Rectal smooth muscle tissue (tissue), 1 donor: ENCODE data around the gene MLPH.
"Not testable (repeated sequence)": the region's sequence is repeated elsewhere in the genome, so short reads cannot be mapped to it uniquely, and the experiment has no call there.

Experiments used
- H3K27ac ChIP-seq: one replicate; pipeline ENCODE4 v1.7.0; 2013; ENCODE audit warnings: low read depth, low read length, inconsistent platforms
- H3K27me3 ChIP-seq: one replicate; pipeline ENCODE4 v1.7.0; 2013; ENCODE audit warnings: low read length; ENCODE audit not compliant: control insufficient read depth, insufficient read depth
- H3K36me3 ChIP-seq: one replicate; pipeline ENCODE4 v1.7.0; 2013; ENCODE audit warnings: low read length; ENCODE audit not compliant: control insufficient read depth, insufficient read depth
- H3K4me1 ChIP-seq: one replicate; pipeline ENCODE4 v1.7.0; 2013; ENCODE audit warnings: low read length; ENCODE audit not compliant: control insufficient read depth, insufficient read depth
- H3K4me3 ChIP-seq: one replicate; pipeline ENCODE4 v1.7.0; 2013; ENCODE audit warnings: low read length
- H3K9ac ChIP-seq: one replicate; pipeline ENCODE4 v1.7.0; 2013; ENCODE audit warnings: low read length

Gene MLPH

DNA sequence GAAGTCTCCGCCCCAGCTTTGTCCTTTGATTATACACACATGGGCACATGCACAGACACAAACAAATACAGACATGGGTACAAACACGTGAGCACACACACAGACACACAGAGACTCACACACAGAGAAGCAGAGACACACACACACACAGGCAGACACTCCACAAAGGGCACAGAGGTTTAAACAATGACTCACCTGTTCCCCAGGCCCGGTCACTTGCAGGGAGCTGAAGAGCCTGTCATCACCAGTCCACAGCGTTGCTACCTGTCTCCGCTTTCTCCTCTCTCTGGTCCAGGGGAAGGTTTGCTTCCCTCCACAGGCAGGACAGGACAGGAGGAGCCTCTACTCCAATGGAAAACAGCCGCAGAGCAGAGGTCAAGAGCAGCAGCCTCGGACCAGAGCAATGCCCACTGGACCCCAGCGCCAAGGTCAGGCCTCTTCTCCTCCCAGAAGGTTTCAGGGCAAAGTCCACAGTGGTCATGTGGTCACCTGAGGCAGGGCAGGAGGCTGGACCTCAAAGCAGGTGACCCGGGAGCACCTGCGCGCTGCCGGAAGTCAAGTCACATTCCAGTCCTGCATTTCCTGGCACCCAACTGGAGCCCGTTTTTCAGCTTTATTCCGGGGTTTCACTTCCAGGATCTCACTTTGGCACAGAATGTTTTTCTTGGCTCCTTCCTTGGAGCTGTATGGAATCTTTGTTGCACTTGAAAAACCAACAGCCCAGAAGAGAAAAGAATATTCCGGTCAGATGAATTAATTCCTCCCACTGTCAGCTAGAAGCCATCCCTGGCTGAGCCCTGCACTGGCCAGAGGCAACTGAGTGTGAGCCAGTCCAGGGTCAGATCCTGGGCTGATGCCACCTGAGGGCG is 103.5 kb downstream of the MLPH start, which contains the start of gene RAB17:
Gene RAB17 (minus strand): TSS at position 463 of the 869 bp plus-strand sequence. CDS start 4,580 bp downstream, outside the sequence.
- Histone ChIP-seq H3K36me3 (no peaks in the 10 kb centered on the region), H3K27me3 (no peaks in the 10 kb centered on the region), H3K9ac (no peak within 1 kb of the TSS), H3K4me3 (peak within 1 kb of the TSS; percentile 53), H3K27ac (no peak within 1 kb of the TSS), H3K4me1 (peaks cover 12% of the 10 kb centered on the region)

DNA sequence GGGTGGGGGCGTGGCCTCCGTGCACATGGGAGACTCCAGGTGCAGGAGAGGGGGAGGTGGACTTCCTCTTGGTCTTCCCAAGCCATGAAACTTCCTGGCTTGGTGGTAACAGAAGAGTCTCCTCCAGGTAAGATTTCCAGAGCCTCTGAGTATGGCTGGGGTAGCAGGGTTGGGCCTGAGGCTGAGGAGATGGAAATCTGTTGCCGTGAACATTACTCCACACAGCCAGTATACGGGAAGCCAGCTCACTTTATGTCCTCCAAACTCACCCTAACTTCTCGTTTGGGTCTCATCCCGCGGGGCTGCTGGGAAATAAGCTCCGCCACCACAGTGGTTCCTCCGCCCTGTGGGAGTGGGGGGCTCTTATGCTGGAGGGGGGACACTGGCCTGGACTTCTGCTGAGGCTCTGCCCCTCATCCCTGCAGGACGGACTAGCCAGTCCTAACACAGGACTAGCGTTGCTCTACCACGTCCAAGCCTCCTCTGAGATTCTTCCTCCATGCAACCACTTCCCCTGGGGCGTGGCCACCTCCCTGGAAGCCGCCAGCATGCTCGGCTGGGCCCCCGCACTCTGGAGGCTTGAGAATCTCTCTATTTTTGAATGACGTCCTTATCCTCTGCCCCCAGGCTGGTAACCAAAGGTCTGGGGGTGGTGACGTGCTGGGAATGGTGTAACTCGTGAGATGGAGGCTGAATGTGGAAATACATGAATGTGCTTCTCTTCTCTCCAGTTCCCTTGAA is 104.3 kb downstream of the MLPH start:
- H3K36me3 ChIP-seq, result no peaks in the 10 kb centered on the region
- H3K4me3 ChIP-seq, result peak overlapping the region; percentile 53
- H3K27me3 ChIP-seq, result no peaks in the 10 kb centered on the region
- H3K4me1 ChIP-seq, result peaks cover 12% of the 10 kb centered on the region
- no peak overlapping the region for H3K9ac ChIP-seq
- H3K27ac ChIP-seq, result no peak overlapping the region

DNA sequence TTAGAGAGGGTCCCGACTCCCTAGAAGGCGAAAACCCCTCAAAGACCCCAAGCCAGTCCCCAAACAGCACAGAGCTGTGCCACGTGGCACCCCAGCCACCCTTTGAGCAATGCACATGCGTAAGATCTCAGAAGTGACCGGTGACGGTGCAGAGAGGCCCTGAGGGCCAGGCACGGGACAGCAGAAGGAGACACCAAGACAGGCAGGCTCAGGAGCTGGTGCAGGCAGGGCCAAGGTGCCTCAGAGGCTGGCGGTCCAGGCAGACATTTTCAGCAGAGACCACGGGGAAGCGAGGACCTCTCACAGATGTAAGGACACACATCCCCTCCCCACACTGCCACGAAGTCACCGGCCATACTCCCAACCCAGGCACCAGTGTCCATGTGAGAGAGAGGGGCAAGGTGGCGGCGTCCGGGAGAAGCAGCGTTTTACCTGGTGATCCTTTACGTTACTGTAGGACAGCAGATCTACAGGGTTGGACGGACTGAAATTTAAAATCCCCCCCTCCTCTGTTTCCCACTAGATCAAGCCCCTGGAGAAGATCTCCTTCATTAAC is 105.5 kb downstream of the MLPH start:
- no peak overlapping the region for H3K4me3 ChIP-seq
- no peak overlapping the region for H3K27ac ChIP-seq
- peaks cover 12% of the 10 kb centered on the region for H3K4me1 ChIP-seq

DNA sequence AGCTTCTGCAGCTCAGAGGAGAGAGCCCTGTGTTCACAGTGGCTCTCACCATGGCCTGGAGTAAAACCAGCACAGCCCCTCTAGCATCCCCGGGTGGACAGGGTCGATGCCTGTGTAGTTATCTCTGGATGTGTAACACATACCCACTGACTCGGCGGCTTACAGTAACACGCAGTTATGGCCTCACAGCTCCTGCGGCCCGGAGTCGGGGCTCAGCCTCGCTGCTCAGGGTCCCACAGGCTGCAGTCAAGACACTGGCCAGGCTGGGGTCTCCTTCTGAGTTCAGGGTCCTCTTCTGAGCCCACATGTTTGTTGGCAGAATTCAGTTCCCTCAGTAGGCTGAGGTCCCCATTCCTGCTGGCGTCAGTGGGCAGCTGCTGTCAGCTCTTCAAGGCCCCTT is 106.0 kb downstream of the MLPH start:
- Histone ChIP-seq H3K36me3 (no peaks in the 10 kb centered on the region), H3K27ac (no peak overlapping the region), H3K4me1 (peaks cover 12% of the 10 kb centered on the region), H3K4me3 (no peak overlapping the region), H3K27me3 (no peaks in the 10 kb centered on the region), H3K9ac (no peak overlapping the region)

More for the DNA sequence above, 105.5 kb downstream of the MLPH start:
- no peak overlapping the region for H3K9ac ChIP-seq
- H3K27me3 ChIP-seq, result no peaks in the 10 kb centered on the region
- no peaks in the 10 kb centered on the region for H3K36me3 ChIP-seq

DNA sequence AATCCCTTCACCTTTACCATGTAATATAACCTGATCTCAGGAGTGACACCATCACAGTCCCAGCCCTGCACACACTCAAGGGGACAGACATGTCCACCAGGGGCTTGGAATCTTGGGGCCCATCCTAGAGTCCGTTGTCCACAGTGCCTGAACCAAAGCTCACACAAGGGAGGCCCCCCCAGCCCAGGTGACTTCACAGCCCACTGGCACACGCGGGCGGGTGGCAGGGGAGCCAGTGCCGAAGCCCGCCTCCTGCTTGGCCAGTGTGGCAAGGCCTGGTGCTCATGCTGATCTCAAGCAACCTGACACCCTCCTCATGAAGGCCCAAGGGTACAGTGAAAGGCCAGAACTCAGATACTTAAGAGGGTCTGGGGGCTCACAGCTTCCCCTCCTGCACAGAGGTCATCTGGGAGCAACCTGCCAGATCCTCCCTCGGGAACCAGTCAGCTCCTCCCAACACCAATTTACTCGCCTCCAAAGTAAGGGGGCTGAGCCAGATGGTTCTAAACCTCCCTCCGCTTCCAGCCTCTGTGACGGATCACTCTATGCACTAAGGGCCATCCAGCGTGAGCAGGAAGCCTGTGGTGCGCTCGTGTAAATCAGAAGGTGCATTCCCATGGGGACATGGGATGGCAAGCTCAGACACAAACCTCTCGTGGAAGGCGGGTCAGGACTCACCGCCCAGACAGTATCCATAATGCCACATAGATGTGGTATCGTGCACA is 106.7 kb downstream of the MLPH start:
- Histone ChIP-seq H3K9ac (no peak overlapping the region), H3K27ac (peak overlapping the region; percentile 71), H3K27me3 (no peaks in the 10 kb centered on the region), H3K36me3 (no peaks in the 10 kb centered on the region), H3K4me3 (no peak overlapping the region), H3K4me1 (peaks cover 12% of the 10 kb centered on the region)

DNA sequence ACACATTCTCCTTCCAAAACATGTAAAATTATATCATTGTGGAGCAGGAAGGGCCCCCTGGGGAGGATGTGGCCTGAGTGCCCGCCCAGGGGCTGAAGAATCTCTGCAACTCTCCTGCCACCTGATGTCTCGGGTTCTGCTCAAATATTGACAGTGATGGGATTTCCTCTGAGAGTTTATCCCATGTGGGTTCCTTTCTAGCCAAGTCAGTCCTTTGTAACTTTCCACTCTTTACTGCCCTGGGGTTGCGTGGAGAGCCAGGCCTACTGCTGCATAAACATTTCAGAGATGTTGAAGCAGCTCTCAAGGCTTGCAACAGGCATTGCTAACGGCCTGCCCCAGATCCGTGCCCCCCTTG is 107.4 kb downstream of the MLPH start:
- Histone ChIP-seq H3K36me3 (no peaks in the 10 kb centered on the region), H3K4me1 (peaks cover 12% of the 10 kb centered on the region), H3K4me3 (no peak overlapping the region), H3K27ac (peak overlapping the region; percentile 71), H3K27me3 (no peaks in the 10 kb centered on the region), H3K9ac (no peak overlapping the region)

DNA sequence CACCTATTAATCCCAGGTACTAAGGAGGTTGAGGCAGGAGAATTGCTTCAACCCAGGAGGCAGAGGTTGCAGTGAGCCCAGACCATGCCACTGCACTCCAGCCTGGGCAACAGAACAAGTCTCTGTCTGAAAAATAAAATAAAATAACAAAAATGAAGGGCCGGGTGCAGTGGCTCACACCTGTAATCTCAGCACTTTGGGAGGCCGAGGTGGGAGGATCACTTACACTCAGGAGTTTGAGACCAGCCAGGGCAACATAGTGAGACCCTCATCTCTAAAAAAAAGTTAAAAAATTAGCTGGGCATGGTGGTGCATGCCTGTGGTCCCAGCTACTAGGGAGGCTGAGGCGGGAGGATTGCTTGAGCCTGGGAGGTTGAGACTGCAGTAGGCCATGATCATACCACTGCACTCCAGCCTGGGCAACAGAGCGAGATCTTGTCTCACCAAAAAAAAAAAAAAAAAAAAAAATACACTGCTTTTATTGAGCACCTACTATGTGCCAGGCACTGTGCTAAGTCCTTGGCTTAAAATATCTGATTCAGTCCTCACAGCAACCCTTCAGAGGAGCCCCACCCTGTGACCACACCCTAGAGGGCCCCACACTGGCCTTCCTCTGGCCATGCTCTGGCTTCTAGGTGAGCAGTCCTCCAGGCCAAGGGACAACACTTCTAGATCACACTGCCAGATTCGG is 108.9 kb downstream of the MLPH start:
- not testable (repeated sequence) for H3K36me3 ChIP-seq, H3K4me3 ChIP-seq, H3K27ac ChIP-seq, H3K27me3 ChIP-seq, H3K9ac ChIP-seq
- H3K4me1 ChIP-seq, result peaks cover 22% of the 10 kb centered on the region

DNA sequence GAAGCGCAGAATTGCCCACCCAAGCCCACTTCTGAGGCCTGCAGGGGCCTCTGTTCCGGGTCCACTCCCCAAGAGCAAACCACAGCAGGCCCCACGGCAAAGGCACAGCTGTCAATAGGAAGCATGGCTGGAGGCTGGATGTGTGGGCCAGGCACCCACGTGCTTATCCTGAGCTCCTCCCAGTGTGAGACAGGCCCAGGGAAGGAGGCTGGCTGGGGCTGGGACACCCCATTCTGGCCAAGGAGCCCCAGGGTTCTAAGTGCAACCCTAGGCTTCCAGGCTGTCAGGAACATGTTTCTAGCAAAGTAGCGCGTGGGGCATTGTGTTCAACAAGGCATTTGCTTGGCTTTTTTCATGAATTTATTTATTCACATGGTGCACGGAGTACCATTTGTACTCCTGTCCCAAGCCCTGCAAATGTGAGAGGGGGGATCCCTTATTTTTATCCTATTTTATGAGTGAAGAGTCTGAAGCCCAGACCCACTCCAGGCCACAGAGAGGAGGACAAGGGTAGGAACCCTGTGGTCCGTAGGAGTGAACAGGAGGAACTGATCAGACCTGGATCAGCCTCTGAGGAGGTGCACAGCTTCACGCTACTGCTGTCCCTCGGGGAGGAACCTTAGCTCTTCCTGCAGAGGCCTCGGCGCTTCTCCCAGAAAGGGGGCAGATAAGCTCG is 109.6 kb downstream of the MLPH start:
- H3K9ac ChIP-seq, result no peak overlapping the region
- peaks cover 22% of the 10 kb centered on the region for H3K4me1 ChIP-seq
- H3K4me3 ChIP-seq, result no peak overlapping the region
- H3K27me3 ChIP-seq, result no peaks in the 10 kb centered on the region
- H3K36me3 ChIP-seq, result no peaks in the 10 kb centered on the region
- no peak overlapping the region for H3K27ac ChIP-seq

DNA sequence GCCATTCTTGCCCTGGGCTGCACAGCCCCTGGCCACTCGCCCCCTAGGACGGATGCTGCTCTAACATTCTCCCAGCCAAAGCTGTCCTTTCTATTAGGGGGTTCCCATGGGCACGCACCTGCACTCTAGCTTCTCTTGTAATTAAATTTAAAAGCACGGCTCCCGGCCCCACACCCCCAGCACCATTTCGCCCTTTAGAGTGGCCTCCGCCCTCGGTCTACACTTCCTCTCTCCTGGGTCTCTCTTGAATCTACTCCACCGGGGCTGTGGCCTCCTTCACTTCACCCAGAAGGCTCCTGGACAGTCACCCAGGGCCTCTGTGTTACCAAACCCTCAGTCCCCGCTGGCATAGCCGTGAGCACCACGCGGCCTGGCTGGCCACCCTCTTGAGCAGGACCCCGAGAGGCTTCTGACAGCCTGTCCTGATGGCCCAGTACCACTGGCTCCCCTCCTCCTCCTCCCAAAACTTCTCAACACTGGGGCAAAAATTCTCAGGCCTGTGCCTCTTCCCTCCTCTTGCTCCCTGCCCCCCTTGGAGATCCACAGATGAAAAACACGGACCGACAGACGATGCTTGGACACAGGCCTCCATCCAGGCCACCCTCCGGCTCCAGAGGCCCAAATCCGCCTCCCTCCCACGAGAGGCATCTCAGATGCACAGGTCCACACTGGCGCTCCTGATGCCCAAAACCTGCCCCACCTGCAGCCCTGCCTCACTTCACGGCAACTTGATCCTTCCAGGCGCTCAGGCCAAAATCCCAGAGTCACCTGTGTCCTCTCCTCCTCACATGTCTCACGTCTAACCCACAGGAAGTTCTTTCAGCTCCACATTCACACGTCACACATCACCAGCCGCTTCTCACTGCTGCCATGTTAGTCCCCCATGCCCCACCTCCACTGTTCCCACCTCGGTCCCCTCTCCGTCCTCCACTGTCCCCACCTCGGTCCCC is 110.4 kb downstream of the MLPH start:
- H3K36me3 ChIP-seq, result no peaks in the 10 kb centered on the region
- peaks cover 22% of the 10 kb centered on the region for H3K4me1 ChIP-seq
- H3K4me3 ChIP-seq, result no peak overlapping the region
- H3K9ac ChIP-seq, result no peak overlapping the region
- H3K27ac ChIP-seq, result no peak overlapping the region
- H3K27me3 ChIP-seq, result no peaks in the 10 kb centered on the region

DNA sequence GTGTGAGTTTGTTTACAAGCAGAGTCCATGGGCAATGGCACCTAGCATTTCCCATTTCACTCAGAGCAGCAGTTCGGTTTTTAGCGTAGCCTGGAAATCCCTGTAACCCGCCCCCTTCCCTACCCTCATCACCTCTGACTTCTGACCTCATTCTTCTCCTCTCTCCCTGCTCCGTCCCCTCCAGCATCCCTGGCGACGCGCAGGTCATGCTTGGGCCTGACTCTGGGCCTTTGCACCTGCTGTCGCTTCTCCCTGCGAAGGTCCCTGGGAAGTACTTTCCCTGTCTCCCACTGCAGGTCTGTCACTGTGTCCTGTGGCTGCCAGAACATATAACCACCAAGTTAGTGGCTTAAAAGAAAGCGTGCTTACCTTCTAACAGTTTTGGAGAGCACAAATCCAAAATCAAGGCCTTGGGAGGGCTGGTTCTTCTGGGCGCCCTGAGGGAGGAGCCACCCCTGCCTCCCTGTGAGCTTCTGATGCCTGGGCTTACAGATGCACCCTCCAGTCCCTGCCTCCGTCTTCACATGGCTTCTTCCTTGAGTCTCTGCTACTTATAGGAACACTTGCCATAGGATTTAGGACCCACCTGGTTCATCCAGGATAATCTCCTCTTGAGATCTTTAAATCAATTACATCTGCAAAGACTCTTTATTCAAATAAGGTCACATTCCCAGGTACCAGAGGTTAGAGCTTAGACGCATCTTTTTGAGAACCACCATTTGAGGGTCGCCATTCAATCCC is 111.6 kb downstream of the MLPH start:
- Histone ChIP-seq H3K9ac (no peak overlapping the region), H3K27ac (no peak overlapping the region), H3K4me1 (peaks cover 22% of the 10 kb centered on the region), H3K27me3 (no peaks in the 10 kb centered on the region), H3K36me3 (no peaks in the 10 kb centered on the region), H3K4me3 (no peak overlapping the region)
